ENCODE results near the gene FOXL1. TPM values are rescaled to one million over a fixed set of nuclear protein-coding genes. Genes with fewer than 3 reads are reported as not detected.

FOXL1 gene
- total RNA-seq, 1 donor from 2014 or later, result 0.68 TPM

Other genes starting within 250 kb of the FOXL1 start
- 0.14 and 0.17 TPM in 2 replicates for gene FOXF1, start 68.0 kb upstream of the FOXL1 start, total RNA-seq
- 14.5 and 17.7 TPM in 2 replicates for gene MTHFSD, start 23.3 kb upstream of the FOXL1 start, total RNA-seq
- gene FOXC2, start 11.7 kb upstream of the FOXL1 start, total RNA-seq, result 2.2 and 8.1 TPM in 2 replicates

Measured in dermis blood vessel endothelial cell (primary cell).